PC-9 (cell line): ENCODE data around the gene LMTK3.

Source experiments
- EZH2 ChIP-seq: fragments of 200-600 bp; sonication (generic); IDR thresholded peaks from 2 replicates; pipeline ENCODE4 v1.8.0; 2017; ENCODE audit warnings: antibody characterized with exemption, low read depth
- TF ChIP-seq, protein P1 (sequence below): fragments of 200-600 bp; sonication (generic); conservative IDR thresholded peaks from 2 replicates; pipeline ENCODE4 v1.6.1; 2017; ENCODE audit warnings: mixed run types, antibody characterized with exemption, mild to moderate bottlenecking, moderate library complexity

DNA sequence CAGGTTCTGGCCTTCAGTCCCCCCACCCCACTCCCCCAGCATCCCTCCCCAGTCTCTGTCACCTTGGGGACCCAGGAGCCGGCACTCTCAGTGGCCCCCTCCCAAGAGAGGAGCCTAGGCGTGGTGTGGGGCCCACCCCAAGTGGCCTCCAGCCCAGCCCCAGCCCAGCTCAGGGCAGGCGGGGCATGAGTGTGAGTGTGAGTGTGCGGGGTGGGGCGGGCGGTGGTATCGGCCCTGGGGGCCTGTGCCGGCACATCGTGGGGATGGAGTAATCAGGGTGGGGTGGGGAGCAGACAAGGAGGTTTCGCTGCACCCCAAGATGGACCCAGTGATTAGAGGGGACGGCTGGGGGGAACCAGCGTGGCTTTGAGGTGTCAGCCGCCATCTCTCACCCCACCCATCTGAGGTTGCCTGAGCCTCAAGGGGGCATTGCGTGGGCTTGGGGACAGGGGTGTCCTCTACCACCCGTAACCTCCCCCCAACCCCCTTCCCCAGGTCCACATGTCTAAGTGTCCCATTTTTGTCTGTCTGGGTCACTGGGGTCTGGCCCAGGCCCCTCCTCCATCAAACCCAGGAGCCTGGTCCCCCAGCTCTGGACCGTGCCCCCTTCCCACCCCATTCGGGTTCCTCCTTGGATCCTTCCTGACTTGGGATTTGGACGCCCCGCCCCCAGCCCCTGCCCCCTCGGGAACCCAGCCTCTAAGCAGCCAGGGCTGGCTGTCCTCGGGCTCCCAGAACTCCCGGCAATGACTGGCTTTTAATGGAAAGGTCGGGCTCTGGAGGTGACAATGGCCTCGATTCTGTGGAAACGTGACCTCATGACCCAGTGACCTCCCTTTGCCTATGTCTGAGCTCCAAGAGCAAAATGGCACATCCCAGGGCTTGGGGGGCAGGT is 33.5 kb upstream of the LMTK3 start:
- TF ChIP-seq, protein P1, sequence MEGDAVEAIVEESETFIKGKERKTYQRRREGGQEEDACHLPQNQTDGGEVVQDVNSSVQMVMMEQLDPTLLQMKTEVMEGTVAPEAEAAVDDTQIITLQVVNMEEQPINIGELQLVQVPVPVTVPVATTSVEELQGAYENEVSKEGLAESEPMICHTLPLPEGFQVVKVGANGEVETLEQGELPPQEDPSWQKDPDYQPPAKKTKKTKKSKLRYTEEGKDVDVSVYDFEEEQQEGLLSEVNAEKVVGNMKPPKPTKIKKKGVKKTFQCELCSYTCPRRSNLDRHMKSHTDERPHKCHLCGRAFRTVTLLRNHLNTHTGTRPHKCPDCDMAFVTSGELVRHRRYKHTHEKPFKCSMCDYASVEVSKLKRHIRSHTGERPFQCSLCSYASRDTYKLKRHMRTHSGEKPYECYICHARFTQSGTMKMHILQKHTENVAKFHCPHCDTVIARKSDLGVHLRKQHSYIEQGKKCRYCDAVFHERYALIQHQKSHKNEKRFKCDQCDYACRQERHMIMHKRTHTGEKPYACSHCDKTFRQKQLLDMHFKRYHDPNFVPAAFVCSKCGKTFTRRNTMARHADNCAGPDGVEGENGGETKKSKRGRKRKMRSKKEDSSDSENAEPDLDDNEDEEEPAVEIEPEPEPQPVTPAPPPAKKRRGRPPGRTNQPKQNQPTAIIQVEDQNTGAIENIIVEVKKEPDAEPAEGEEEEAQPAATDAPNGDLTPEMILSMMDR = no peak
- no peak for TF ChIP-seq EZH2
